ENCODE data around the gene DHODH. TPM values are rescaled to one million over a fixed set of nuclear protein-coding genes. Genes with fewer than 3 reads are reported as not detected.

The DHODH gene
- total RNA-seq, 4 donors from 2014 or later: 0.75 to 4.8 (median 1.6) TPM; not detected in 1

GRCh38 chr16:72061564-72061963, 53.0 kb downstream of the DHODH start:
- 95% methylated on average over 1 of the region's 1 CpG; no CpG with 5 or more reads in 1 of the 2 donors for WGBS, 2 donors (ENCODE audit: low coverage in 1 of 2)
- Histone ChIP-seq H3K27ac (no peak overlapping the region), H3K36me3 (no peaks in the 10 kb centered on the region), H3K4me1 (no peaks in the 10 kb centered on the region), H3K4me3 (no peak overlapping the region), H3K9me3 (no peaks in the 10 kb centered on the region), H3K27me3 (no peaks in the 10 kb centered on the region)
- DNase-seq: no peak
- TF ChIP-seq POLR2AphosphoS5 (IDR thresholded peaks at IDR 0.05) (no peak), CTCF (IDR thresholded peaks at IDR 0.05) (no peak), EP300 (IDR thresholded peaks at IDR 0.05; ENCODE audit: low read depth) (no peak), POLR2A (IDR thresholded peaks at IDR 0.05) (no peak)
- intact Hi-C loops (cut with DNase I; ENCODE audit: low total_unique reads) (no loop called here), in situ Hi-C loops (cut with MboI; ENCODE audit: low pct_ligation_motif_present in 1 of 4, low pct_unique_long_range_greater_than_20kb in 1 of 4, low sequenced_read_pairs in 3 of 4) (no loop called here)

DNA sequence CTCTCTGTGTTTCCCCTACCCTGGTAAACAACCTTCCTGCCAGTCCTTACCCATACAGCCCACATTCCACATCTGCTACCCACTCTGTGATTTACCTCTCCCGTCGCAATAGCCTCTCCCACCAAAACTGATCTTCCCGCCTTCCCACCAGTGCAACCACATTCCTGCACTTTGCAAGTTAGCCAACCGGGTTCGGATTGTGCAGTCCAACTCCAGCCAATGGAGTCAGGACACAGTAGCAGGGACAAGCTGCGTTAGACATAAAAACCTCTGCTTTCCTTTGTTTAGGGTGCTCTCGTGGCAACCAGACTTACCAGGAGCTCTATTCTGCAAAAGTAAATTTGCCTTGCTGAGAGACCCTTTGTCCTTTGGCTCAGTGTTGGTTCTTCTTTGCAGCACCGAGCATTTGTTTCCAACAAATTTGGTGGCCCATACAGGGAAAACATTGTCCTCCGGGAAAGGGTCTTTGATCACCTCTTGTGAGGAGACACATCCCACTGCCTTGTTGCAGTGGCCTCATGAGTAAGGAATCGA, 55.9 kb downstream of the DHODH start:
- no peak for TF ChIP-seq EP300 (IDR thresholded peaks at IDR 0.05; ENCODE audit: low read depth)
- TF ChIP-seq POLR2A (IDR thresholded peaks at IDR 0.05): no peak
- no peak for TF ChIP-seq CTCF (IDR thresholded peaks at IDR 0.05)
- TF ChIP-seq POLR2AphosphoS5 (IDR thresholded peaks at IDR 0.05): no peak
- Histone ChIP-seq H3K4me1 (no peaks in the 10 kb centered on the region), H3K4me3 (no peak overlapping the region), H3K9me3 (no peaks in the 10 kb centered on the region), H3K27ac (no peak overlapping the region), H3K27me3 (no peaks in the 10 kb centered on the region), H3K36me3 (no peaks in the 10 kb centered on the region)
- DNase-seq: no peak
- intact Hi-C loops (cut with DNase I; ENCODE audit: low total_unique reads): no loop called here
- in situ Hi-C loops (cut with MboI; ENCODE audit: low pct_ligation_motif_present in 1 of 4, low pct_unique_long_range_greater_than_20kb in 1 of 4, low sequenced_read_pairs in 3 of 4): no loop called here
- 89 to 100% methylated on average over 3 to 10 of the region's 10 CpGs for WGBS, 2 donors (ENCODE audit: low coverage in 1 of 2)

GRCh38 chr16:72066747-72067146, 58.2 kb downstream of the DHODH start:
- DNase-seq: no peak
- no peaks in the 10 kb centered on the region for H3K9me3 ChIP-seq
- H3K4me1 ChIP-seq: no peaks in the 10 kb centered on the region
- no peak overlapping the region for H3K27ac ChIP-seq
- no peaks in the 10 kb centered on the region for H3K27me3 ChIP-seq
- no peak overlapping the region for H3K4me3 ChIP-seq
- 0 to 10% methylated on average over 1 of the region's 1 CpG for WGBS, 2 donors (ENCODE audit: low coverage in 1 of 2)
- in situ Hi-C loops (cut with MboI; ENCODE audit: low pct_ligation_motif_present in 1 of 4, low pct_unique_long_range_greater_than_20kb in 1 of 4, low sequenced_read_pairs in 3 of 4): no loop called here
- intact Hi-C loops (cut with DNase I; ENCODE audit: low total_unique reads): loop anchor here (1.0 kb wide), 1 partner anchor 32 kb away; no protein-coding TSS in a partner anchor
- TF ChIP-seq CTCF (IDR thresholded peaks at IDR 0.05) (peak in 4 of 5 experiments; percentile 36 to 51 (median 46)), POLR2AphosphoS5 (IDR thresholded peaks at IDR 0.05) (no peak)
- no peaks in the 10 kb centered on the region for H3K36me3 ChIP-seq

- DNase-seq: no peak
- WGBS, 2 donors (ENCODE audit: low coverage in 1 of 2): 84 to 93% methylated on average over 3 to 4 of the region's 4 CpGs
- H3K4me1 ChIP-seq: peaks cover 0 to 12% (median 3%) of the 10 kb centered on the region in 4 donors
- no peaks in the 10 kb centered on the region for H3K27me3 ChIP-seq
- H3K36me3 ChIP-seq: no peaks in the 10 kb centered on the region
- H3K9me3 ChIP-seq: no peaks in the 10 kb centered on the region
- no peak overlapping the region for H3K4me3 ChIP-seq
- no peak for TF ChIP-seq EP300 (IDR thresholded peaks at IDR 0.05; ENCODE audit: low read depth)
- TF ChIP-seq POLR2AphosphoS5 (IDR thresholded peaks at IDR 0.05): no peak
- no peak for TF ChIP-seq CTCF (IDR thresholded peaks at IDR 0.05)
- TF ChIP-seq POLR2A (IDR thresholded peaks at IDR 0.05): no peak
- in situ Hi-C loops (cut with MboI; ENCODE audit: low pct_ligation_motif_present in 1 of 4, low pct_unique_long_range_greater_than_20kb in 1 of 4, low sequenced_read_pairs in 3 of 4) (no loop called here), intact Hi-C loops (cut with DNase I; ENCODE audit: low total_unique reads) (no loop called here)
- no peak overlapping the region for H3K27ac ChIP-seq
These were observed 60.4 kb downstream of the DHODH start for GRCh38 chr16:72068930-72069329.

All from transverse colon (tissue), 4 donors.